Rectal smooth muscle tissue (tissue), 1 donor: ENCODE measurements around the gene FITM1.
A peak's percentile ranks its signal among the peaks of the same experiment; 100 is the strongest.
"Not testable (repeated sequence)": the region's sequence is repeated elsewhere in the genome, so short reads cannot be mapped to it uniquely, and the experiment has no call there.

ENCODE experiments used
- H3K27ac ChIP-seq: one replicate; pipeline ENCODE4 v1.7.0; 2013; ENCODE audit warnings: low read depth, low read length, inconsistent platforms
- H3K27me3 ChIP-seq: one replicate; pipeline ENCODE4 v1.7.0; 2013; ENCODE audit warnings: low read length; ENCODE audit not compliant: control insufficient read depth, insufficient read depth
- H3K36me3 ChIP-seq: one replicate; pipeline ENCODE4 v1.7.0; 2013; ENCODE audit warnings: low read length; ENCODE audit not compliant: control insufficient read depth, insufficient read depth
- H3K4me1 ChIP-seq: one replicate; pipeline ENCODE4 v1.7.0; 2013; ENCODE audit warnings: low read length; ENCODE audit not compliant: control insufficient read depth, insufficient read depth
- H3K4me3 ChIP-seq: one replicate; pipeline ENCODE4 v1.7.0; 2013; ENCODE audit warnings: low read length
- H3K9ac ChIP-seq: one replicate; pipeline ENCODE4 v1.7.0; 2013; ENCODE audit warnings: low read length

FITM1 gene

GRCh38 chr14:24102357-24103048 lies 28.0 kb upstream of the FITM1 start:
- Histone ChIP-seq H3K36me3 (peaks cover 13% of the 10 kb centered on the region), H3K27me3 (no peaks in the 10 kb centered on the region), H3K9ac (no peak overlapping the region), H3K4me1 (no peaks in the 10 kb centered on the region), H3K4me3 (no peak overlapping the region), H3K27ac (no peak overlapping the region)

GRCh38 chr14:24103451-24103850 lies 27.0 kb upstream of the FITM1 start:
- no peak overlapping the region for H3K9ac ChIP-seq
- H3K27me3 ChIP-seq: no peaks in the 10 kb centered on the region
- H3K27ac ChIP-seq: no peak overlapping the region
- no peak overlapping the region for H3K4me3 ChIP-seq
- no peaks in the 10 kb centered on the region for H3K4me1 ChIP-seq
- H3K36me3 ChIP-seq: peaks cover 13% of the 10 kb centered on the region

- H3K4me1 ChIP-seq, H3K27me3 ChIP-seq, H3K27ac ChIP-seq, H3K4me3 ChIP-seq, H3K9ac ChIP-seq, H3K36me3 ChIP-seq: not testable (repeated sequence)
These were observed 24.7 kb upstream of the FITM1 start for GRCh38 chr14:24105609-24106239.

GRCh38 chr14:24106672-24107271 lies 23.7 kb upstream of the FITM1 start:
- Histone ChIP-seq H3K9ac (no peak overlapping the region), H3K4me3 (no peak overlapping the region), H3K27ac (no peak overlapping the region), H3K4me1 (no peaks in the 10 kb centered on the region), H3K36me3 (no peaks in the 10 kb centered on the region), H3K27me3 (no peaks in the 10 kb centered on the region)

- Histone ChIP-seq H3K4me1 (peaks cover 2% of the 10 kb centered on the region), H3K27me3 (no peaks in the 10 kb centered on the region), H3K36me3 (no peaks in the 10 kb centered on the region), H3K4me3 (no peak overlapping the region), H3K27ac (no peak overlapping the region), H3K9ac (no peak overlapping the region)
These were observed 22.1 kb upstream of the FITM1 start for GRCh38 chr14:24108336-24108874.

- Histone ChIP-seq H3K4me1 (peaks cover 5% of the 10 kb centered on the region), H3K27me3 (no peaks in the 10 kb centered on the region), H3K27ac (no peak overlapping the region), H3K36me3 (no peaks in the 10 kb centered on the region), H3K9ac (no peak overlapping the region), H3K4me3 (no peak overlapping the region)
These were observed 20.4 kb upstream of the FITM1 start for GRCh38 chr14:24110060-24110459.

- H3K27ac ChIP-seq: no peak overlapping the region
- no peaks in the 10 kb centered on the region for H3K27me3 ChIP-seq
- no peak overlapping the region for H3K4me3 ChIP-seq
- no peaks in the 10 kb centered on the region for H3K36me3 ChIP-seq
- H3K9ac ChIP-seq: no peak overlapping the region
- peaks cover 9% of the 10 kb centered on the region for H3K4me1 ChIP-seq
These were observed 19.9 kb upstream of the FITM1 start for GRCh38 chr14:24110523-24110922.

GRCh38 chr14:24113379-24113800 lies 17.1 kb upstream of the FITM1 start:
- peaks cover 14% of the 10 kb centered on the region for H3K4me1 ChIP-seq
- H3K9ac ChIP-seq: peak overlapping the region; percentile 77
- peak overlapping the region; percentile 96 for H3K27ac ChIP-seq
- peak overlapping the region; percentile 90 for H3K4me3 ChIP-seq
- H3K36me3 ChIP-seq: peaks cover 6% of the 10 kb centered on the region
- no peaks in the 10 kb centered on the region for H3K27me3 ChIP-seq

- peak overlapping the region; percentile 90 for H3K4me3 ChIP-seq
- H3K27me3 ChIP-seq: no peaks in the 10 kb centered on the region
- peaks cover 12% of the 10 kb centered on the region for H3K36me3 ChIP-seq
- peaks cover 14% of the 10 kb centered on the region for H3K4me1 ChIP-seq
- peak overlapping the region; percentile 77 for H3K9ac ChIP-seq
- peak overlapping the region; percentile 96 for H3K27ac ChIP-seq
These were observed 16.5 kb upstream of the FITM1 start for GRCh38 chr14:24113801-24114531.

- peak within 1 kb of the TSS; percentile 95 for H3K4me3 ChIP-seq
- H3K36me3 ChIP-seq: peaks cover 20% of the 10 kb centered on the region
- peak within 1 kb of the TSS; percentile 77 for H3K9ac ChIP-seq
- H3K27ac ChIP-seq: peak within 1 kb of the TSS; percentile 96
- H3K4me1 ChIP-seq: peaks cover 14% of the 10 kb centered on the region
- H3K27me3 ChIP-seq: no peaks in the 10 kb centered on the region
These were observed 15.7 kb upstream of the FITM1 start, which contains the start of the genes DCAF11 and NRL for GRCh38 chr14:24114532-24115421. DCAF11 (plus strand) TSS chr14:24114777; CDS start chr14:24115595, 818 bp downstream. NRL (minus strand) TSS chr14:24114949; CDS start chr14:24082848, 32,101 bp downstream.

GRCh38 chr14:24115422-24116127 lies 14.9 kb upstream of the FITM1 start:
- H3K4me1 ChIP-seq: peaks cover 14% of the 10 kb centered on the region
- peak overlapping the region; percentile 75 for H3K9ac ChIP-seq
- peaks cover 22% of the 10 kb centered on the region for H3K36me3 ChIP-seq
- H3K4me3 ChIP-seq: peak overlapping the region; percentile 95
- peak overlapping the region; percentile 96 for H3K27ac ChIP-seq
- H3K27me3 ChIP-seq: no peaks in the 10 kb centered on the region
